Measurements from ENCODE around the gene COL19A1. TPM values are rescaled to one million over a fixed set of nuclear protein-coding genes. Genes with fewer than 3 reads are reported as not detected.

The COL19A1 gene
- total and polyA plus RNA-seq, 2 of the 13 experiments (the other 11 are each of a cell fraction or from before 2014, with no cell fraction given), result not detected

- Histone ChIP-seq H3K79me2 (ENCODE audit: insufficient read depth, low read length) (no peaks in the 10 kb centered on the region), H3K9ac (ENCODE audit: insufficient read depth, low read depth, low read length) (no peak overlapping the region), H2AFZ (ENCODE audit: low read length) (no peak overlapping the region), H3K27me3 (ENCODE audit: control insufficient read depth in 1 of 2, insufficient read depth in 2 of 2, low read length in 2 of 2) (no peaks in the 10 kb centered on the region), H3K9me3 (ENCODE audit: low read length) (no peaks in the 10 kb centered on the region), H3K4me2 (ENCODE audit: low read depth, low read length) (no peak overlapping the region), H3K36me3 (replicated peaks in 1 of 2; ENCODE audit: control insufficient read depth in 1 of 2, insufficient read depth in 2 of 2, low read length in 2 of 2) (no peaks in the 10 kb centered on the region), H3K27ac (ENCODE audit: extremely low read length, insufficient read depth, low read length) (no peak overlapping the region), H3K4me1 (ENCODE audit: insufficient read depth, low read length) (no peaks in the 10 kb centered on the region), H4K20me1 (ENCODE audit: insufficient read depth, low read length) (no peaks in the 10 kb centered on the region), H3K4me3 (replicated peaks in 1 of 3; ENCODE audit: insufficient read depth in 1 of 3, low read depth in 2 of 3, low read length in 3 of 3) (no peak overlapping the region)
- 5% methylated on average over 3 of the region's 3 CpGs for WGBS (ENCODE audit: low lambda C conversion rate)
- no TSS peak for BruUV-seq (replicated peaks)
- intact Hi-C loops (cut with micrococcal nuclease; ENCODE audit: unreplicated experiment) (no loop called here), in situ Hi-C loops (cut with HindIII; ENCODE audit: extremely low pct_ligation_motif_present, low pct_unique_long_range_greater_than_20kb) (no loop called here)
- no peak for TF ChIP-seq ZNF501 (CRISPR knock-in tag; IDR thresholded peaks at IDR 0.05)
- no peak for TF ChIP-seq GMEB1 (CRISPR knock-in tag; IDR thresholded peaks at IDR 0.05; ENCODE audit: borderline replicate concordance)
- TF ChIP-seq ZNF30 (CRISPR knock-in tag; IDR thresholded peaks at IDR 0.05), result no peak
- no peak for TF ChIP-seq ZNF292 (CRISPR knock-in tag; IDR thresholded peaks at IDR 0.05; ENCODE audit: borderline replicate concordance, low read depth)
- TF ChIP-seq ZNF333 (CRISPR knock-in tag; IDR thresholded peaks at IDR 0.05; ENCODE audit: borderline replicate concordance), result no peak
- ATAC-seq (no peak), FAIRE-seq (no peak), DNase-seq (ENCODE audit: low spot score) (no peak)
- ChIA-PET CTCF (ENCODE audit: low intra/inter-chr PET ratio, low total read pairs) (no interaction called here), POLR2A (no interaction called here)
Observed at GRCh38 chr6:70183538-70183937, 317.2 kb downstream of the COL19A1 start.

GRCh38 chr6:70184723-70185122 is 318.4 kb downstream of the COL19A1 start:
- H3K27ac ChIP-seq (ENCODE audit: extremely low read length, insufficient read depth, low read length), result no peak overlapping the region
- BruUV-seq (replicated peaks), result no TSS peak
- no peaks in the 10 kb centered on the region for H3K9me3 ChIP-seq (ENCODE audit: low read length)
- no peaks in the 10 kb centered on the region for H3K79me2 ChIP-seq (ENCODE audit: insufficient read depth, low read length)
- no peak overlapping the region for H3K4me2 ChIP-seq (ENCODE audit: low read depth, low read length)
- H2AFZ ChIP-seq (ENCODE audit: low read length), result no peak overlapping the region
- H3K9ac ChIP-seq (ENCODE audit: insufficient read depth, low read depth, low read length), result no peak overlapping the region
- no peak for DNase-seq (ENCODE audit: low spot score)
- H3K4me3 ChIP-seq (replicated peaks in 1 of 3; ENCODE audit: insufficient read depth in 1 of 3, low read depth in 2 of 3, low read length in 3 of 3), result no peak overlapping the region
- no peaks in the 10 kb centered on the region for H3K4me1 ChIP-seq (ENCODE audit: insufficient read depth, low read length)
- WGBS (ENCODE audit: low lambda C conversion rate), result 0% methylated on average over 3 of the region's 3 CpGs
- no peaks in the 10 kb centered on the region for H4K20me1 ChIP-seq (ENCODE audit: insufficient read depth, low read length)
- H3K27me3 ChIP-seq (ENCODE audit: control insufficient read depth in 1 of 2, insufficient read depth in 2 of 2, low read length in 2 of 2), result no peaks in the 10 kb centered on the region
- ChIA-PET CTCF (ENCODE audit: low intra/inter-chr PET ratio, low total read pairs) (no interaction called here), POLR2A (no interaction called here)
- intact Hi-C loops (cut with micrococcal nuclease; ENCODE audit: unreplicated experiment), result no loop called here
- TF ChIP-seq POLR2AphosphoS2 (IDR thresholded peaks at IDR 0.05; ENCODE audit: low read depth, low read length) (no peak), GFI1 (CRISPR knock-in tag; IDR thresholded peaks at IDR 0.05; ENCODE audit: borderline replicate concordance) (no peak), MIER3 (CRISPR knock-in tag; IDR thresholded peaks at IDR 0.05; ENCODE audit: borderline replicate concordance) (no peak), ZNF639 (CRISPR knock-in tag; conservative IDR thresholded peaks at IDR 0.05) (no peak), KDM6A (CRISPR knock-in tag; IDR thresholded peaks at IDR 0.05; ENCODE audit: low read depth) (no peak), RFXAP (CRISPR knock-in tag; IDR thresholded peaks at IDR 0.05; ENCODE audit: borderline replicate concordance) (no peak), ZNF24 (IDR thresholded peaks at IDR 0.05) (no peak), RXRA (CRISPR knock-in tag; IDR thresholded peaks at IDR 0.05) (no peak)
- no peak for ATAC-seq
- H3K36me3 ChIP-seq (replicated peaks in 1 of 2; ENCODE audit: control insufficient read depth in 1 of 2, insufficient read depth in 2 of 2, low read length in 2 of 2), result no peaks in the 10 kb centered on the region
- in situ Hi-C loops (cut with HindIII; ENCODE audit: extremely low pct_ligation_motif_present, low pct_unique_long_range_greater_than_20kb), result no loop called here
- no peak for FAIRE-seq
